C4-2B (cell line): ENCODE results near the gene NFATC3.

Experiments
- H3K27ac ChIP-seq: fragments of 450-650 bp; 2 replicates; pipeline ENCODE4 v1.5.1; 2017
- CTCF ChIP-seq: fragments of 450-650 bp; conservative IDR thresholded peaks from 2 replicates; pipeline ENCODE4 v1.5.1; 2017; ENCODE audit warnings: mild to moderate bottlenecking
- ZFX ChIP-seq: fragments of 450-650 bp; IDR thresholded peaks from 2 replicates; pipeline ENCODE4 v1.6.1; 2017

Gene NFATC3

GRCh38 chr16:68206245-68206644 is 121.1 kb downstream of the NFATC3 start:
- TF ChIP-seq CTCF (no peak), ZFX (no peak)

GRCh38 chr16:68214726-68215125 is 129.6 kb downstream of the NFATC3 start:
- TF ChIP-seq CTCF (no peak), ZFX (no peak)
- H3K27ac ChIP-seq, result no peak overlapping the region

More at GRCh38 chr16:68206245-68206644, 121.1 kb downstream of the NFATC3 start:
- H3K27ac ChIP-seq, result no peak overlapping the region

- TF ChIP-seq ZFX, result no peak
- no peak for TF ChIP-seq CTCF
- H3K27ac ChIP-seq, result no peak overlapping the region; the same call in 1 of the 2 replicates
These were observed 130.1 kb downstream of the NFATC3 start for GRCh38 chr16:68215302-68215701.

GRCh38 chr16:68216240-68216639 is 131.1 kb downstream of the NFATC3 start:
- H3K27ac ChIP-seq, result peak overlapping the region; percentile 32; the same call in 1 of the 2 replicates
- TF ChIP-seq CTCF (no peak), ZFX (no peak)

- H3K27ac ChIP-seq, result no peak overlapping the region
- TF ChIP-seq ZFX (no peak), CTCF (no peak)
These were observed 132.3 kb downstream of the NFATC3 start for GRCh38 chr16:68217506-68217905.

GRCh38 chr16:68219725-68220351 is 134.7 kb downstream of the NFATC3 start:
- TF ChIP-seq CTCF (no peak), ZFX (no peak)
- no peak overlapping the region for H3K27ac ChIP-seq

GRCh38 chr16:68223072-68223471 is 137.9 kb downstream of the NFATC3 start:
- TF ChIP-seq CTCF (no peak), ZFX (no peak)
- H3K27ac ChIP-seq, result no peak overlapping the region
